ENCODE measurements around the gene FAM174C. TPM values are rescaled to one million over a fixed set of nuclear protein-coding genes. Genes with fewer than 3 reads are reported as not detected.

FAM174C gene
- total and polyA plus RNA-seq, 10 of the 15 experiments (the other 5 are each of a cell fraction or from before 2014, with no cell fraction given) = 0.89 to 94.6 (median 43.6) TPM

- TF ChIP-seq NR2F1 (conservative IDR thresholded peaks at IDR 0.05) = peak; percentile 70
- TF ChIP-seq DPF2 (IDR thresholded peaks at IDR 0.05) = peak; percentile 70
- TF ChIP-seq YBX1 (IDR thresholded peaks at IDR 0.05) = no peak
- TF ChIP-seq ZNF24 (IDR thresholded peaks at IDR 0.05) = no peak
Measured at GRCh38 chr19:1250437-1251260, 24.7 kb upstream of the FAM174C start (continued).

GRCh38 chr19:1251330-1252220 lies 23.8 kb upstream of the FAM174C start:
- WGBS (ENCODE audit: insufficient coverage, insufficient replicate concordance, low lambda C conversion rate, missing lambda C conversion rate) = under 1% methylated on average over 39 of the region's 41 CpGs
- ChIA-PET CTCF (interaction anchor here (1.3 kb wide), 1 partner anchor 15 kb away, joined by 9 read pairs; no protein-coding TSS in a partner anchor), SMC1A (ENCODE audit: uncharacterized antibody, unreplicated experiment) (no interaction called here), RAD21 (ENCODE audit: unreplicated experiment) (interaction anchor here (2.9 kb wide), 1 partner anchor 15 kb away, joined by 47 read pairs; no protein-coding TSS in a partner anchor), POLR2A (interaction anchor here (1.0 to 2.9 kb wide), 4 partner anchors 9 to 17 kb away, joined by 4 to 22 read pairs (median 5); partner anchors contain the start of gene CIRBP)
- peak overlapping the region; percentile 86 for H3K9ac ChIP-seq (ENCODE audit: control insufficient read depth, insufficient read depth, low read length)
- DNase-seq (ENCODE audit: low read depth, low spot score) (no peak), FAIRE-seq (peak; percentile 27), ATAC-seq (peak; percentile 12)
- no peaks in the 10 kb centered on the region for H3K27me3 ChIP-seq (replicated peaks in 1 of 2; ENCODE audit: control insufficient read depth in 2 of 2, insufficient read depth in 2 of 2, low read length in 1 of 2)
- peak overlapping the region; percentile 53 for H3K4me2 ChIP-seq (ENCODE audit: control insufficient read depth, insufficient read depth)
- no peak overlapping the region for H2AFZ ChIP-seq (ENCODE audit: control insufficient read depth, low read depth, low read length)
- H3K4me3 ChIP-seq = peak overlapping the region; percentile 91
- H3K4me1 ChIP-seq (ENCODE audit: control insufficient read depth, insufficient read depth, low read length) = peaks cover 10% of the 10 kb centered on the region
- intact Hi-C loops (cut with micrococcal nuclease; ENCODE audit: unreplicated experiment) (no loop called here), in situ Hi-C loops (cut with MboI) (no loop called here)
- H3K36me3 ChIP-seq (ENCODE audit: control insufficient read depth in 2 of 2, insufficient read depth in 2 of 2, low read length in 1 of 2) = peaks cover 14 to 23% of the 10 kb centered on the region in 2 experiments; a peak in 3 of 4 replicates
- H3K9me3 ChIP-seq (replicated peaks; ENCODE audit: control insufficient read depth, insufficient read depth, low read length) = no peaks in the 10 kb centered on the region
- H3K27ac ChIP-seq (ENCODE audit: control insufficient read depth, insufficient read depth) = peak overlapping the region; percentile 72
- BruUV-seq (replicated peaks) = TSS peak; percentile 76
- H3K79me2 ChIP-seq (ENCODE audit: control insufficient read depth, insufficient read depth, low read length) = peaks cover 55% of the 10 kb centered on the region
- no peaks in the 10 kb centered on the region for H4K20me1 ChIP-seq (ENCODE audit: control insufficient read depth, insufficient read depth)
- 0 out of 4 replicates have a peak, but pooled peaks of 1 of the 2 experiments have one; percentile 7 for TF ChIP-seq BHLHE40 (IDR thresholded peaks at IDR 0.05; ENCODE audit: borderline replicate concordance in 1 of 2, low read depth in 2 of 2, low read length in 1 of 2)
- TF ChIP-seq YY1 (IDR thresholded peaks at IDR 0.05; ENCODE audit: low read depth, low read length) = 0 out of 2 replicates have a peak, but pooled peaks have one; percentile 7
- no peak for TF ChIP-seq CUX1 (IDR thresholded peaks at IDR 0.05; ENCODE audit: insufficient replicate concordance, low read depth, low read length)
- TF ChIP-seq, protein P1, sequence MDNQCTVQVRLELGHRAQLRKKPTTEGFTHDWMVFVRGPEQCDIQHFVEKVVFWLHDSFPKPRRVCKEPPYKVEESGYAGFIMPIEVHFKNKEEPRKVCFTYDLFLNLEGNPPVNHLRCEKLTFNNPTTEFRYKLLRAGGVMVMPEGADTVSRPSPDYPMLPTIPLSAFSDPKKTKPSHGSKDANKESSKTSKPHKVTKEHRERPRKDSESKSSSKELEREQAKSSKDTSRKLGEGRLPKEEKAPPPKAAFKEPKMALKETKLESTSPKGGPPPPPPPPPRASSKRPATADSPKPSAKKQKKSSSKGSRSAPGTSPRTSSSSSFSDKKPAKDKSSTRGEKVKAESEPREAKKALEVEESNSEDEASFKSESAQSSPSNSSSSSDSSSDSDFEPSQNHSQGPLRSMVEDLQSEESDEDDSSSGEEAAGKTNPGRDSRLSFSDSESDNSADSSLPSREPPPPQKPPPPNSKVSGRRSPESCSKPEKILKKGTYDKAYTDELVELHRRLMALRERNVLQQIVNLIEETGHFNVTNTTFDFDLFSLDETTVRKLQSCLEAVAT (IDR thresholded peaks at IDR 0.05) = no peak
- no peak for TF ChIP-seq NFYB (IDR thresholded peaks at IDR 0.05; ENCODE audit: insufficient read depth, low read depth, low read length)

Data from GM12878 (cell line).